OCI-LY7 (cell line): ENCODE data around the gene SERTAD1. TPM values are rescaled to one million over a fixed set of nuclear protein-coding genes. Genes with fewer than 3 reads are reported as not detected.

Experiments used
- BruUV-seq: library from RNA; stranded (reverse); fragments of 400-500 nt; replicated peaks from 2 replicates; lab custom pipeline; 2021; lab: Mats Ljungman, UMichigan
- CTCF ChIA-PET: fragments of 300-600 bp; sonication (Branson Sonifier 250); formaldehyde crosslinking; loops from one replicate; lab custom pipeline; 2022; ENCODE audit warnings: antibody characterized with exemption; ENCODE audit not compliant: unreplicated experiment; lab: Charles Lee
- POLR2A ChIA-PET: fragments of 300-600 bp; sonication (Branson Sonifier 250); formaldehyde crosslinking; loops from one replicate; lab custom pipeline; 2022; ENCODE audit warnings: antibody characterized with exemption; lab: Charles Lee
- DNase-seq: peaks from one replicate; pipeline ENCODE4 v3.0.0-alpha.2; 2015; ENCODE audit warnings: low spot score
- H2AFZ ChIP-seq: fragments of 200-600 bp; sonication (generic), shearing (Covaris generic); 2 replicates; pipeline ENCODE4 v1.6.1; 2014; ENCODE audit warnings: mild to moderate bottlenecking, antibody characterized with exemption, low read length, moderate library complexity
- H3K27ac ChIP-seq: fragments of 200-600 bp; sonication (generic); 2 replicates; pipeline ENCODE4 v1.5.1; 2014; ENCODE audit warnings: mixed run types, low read depth, mild to moderate bottlenecking, moderate library complexity, low read length, inconsistent platforms; ENCODE audit not compliant: poor library complexity, severe bottlenecking
- H3K36me3 ChIP-seq: fragments of 200-600 bp; sonication (generic); 2 replicates; pipeline ENCODE4 v1.6.1; 2014; ENCODE audit warnings: mild to moderate bottlenecking, antibody characterized with exemption, low read length, moderate library complexity, mixed read lengths; ENCODE audit not compliant: insufficient read depth
- H3K4me1 ChIP-seq: fragments of 200-600 bp; sonication (generic); 2 replicates; pipeline ENCODE4 v1.5.1; 2014; ENCODE audit warnings: mild to moderate bottlenecking, low read length; ENCODE audit not compliant: insufficient read depth, poor library complexity, severe bottlenecking
- H3K4me2 ChIP-seq: fragments of 200-600 bp; sonication (generic); 2 replicates; pipeline ENCODE4 v1.6.1; 2014; ENCODE audit warnings: mild to moderate bottlenecking, low read length
- H3K4me3 ChIP-seq: fragments of 200-600 bp; sonication (generic); 2 replicates; pipeline ENCODE4 v1.5.1; 2014; ENCODE audit warnings: mild to moderate bottlenecking, low read depth, low read length; ENCODE audit not compliant: poor library complexity, severe bottlenecking
- H3K79me2 ChIP-seq: fragments of 200-600 bp; sonication (generic); 2 replicates; pipeline ENCODE4 v1.6.1; 2016; ENCODE audit warnings: low read depth, mild to moderate bottlenecking, low read length, moderate library complexity, mixed read lengths; ENCODE audit not compliant: insufficient read depth
- H3K9me2 ChIP-seq: fragments of 200-600 bp; sonication (generic); 2 replicates; pipeline ENCODE4 v1.6.1; 2016; ENCODE audit warnings: mild to moderate bottlenecking, low read length, mixed read lengths; ENCODE audit not compliant: insufficient read depth
- H3K9me3 ChIP-seq: fragments of 200-600 bp; sonication (generic); 2 replicates; pipeline ENCODE4 v1.6.1; 2014; ENCODE audit warnings: mild to moderate bottlenecking, mixed run types, low read length, mixed read lengths
- H4K20me1 ChIP-seq: fragments of 200-600 bp; sonication (generic); 2 replicates; pipeline ENCODE4 v1.6.1; 2014; ENCODE audit warnings: mild to moderate bottlenecking, antibody characterized with exemption, low read length, moderate library complexity, mixed read lengths; ENCODE audit not compliant: insufficient read depth
- CTCF ChIP-seq: fragments of 200-600 bp; sonication (generic); conservative IDR thresholded peaks from 2 replicates; pipeline ENCODE4 v1.5.1; 2014; ENCODE audit warnings: mild to moderate bottlenecking, antibody characterized with exemption, low read length, moderate library complexity, mixed read lengths
- EZH2phosphoT487 ChIP-seq: fragments of 200-600 bp; sonication (generic); IDR thresholded peaks from 2 replicates; pipeline ENCODE4 v1.6.1; 2018; ENCODE audit warnings: low read depth, borderline replicate concordance, mild to moderate bottlenecking, mixed run types, antibody characterized with exemption, low read length, moderate library complexity, mixed read lengths
- intact Hi-C: fragments of 100-400 bp; cut with micrococcal nuclease; formaldehyde crosslinking; loops from one replicate; pipeline ENCODE4 v1.10.0; 2022; ENCODE audit not compliant: unreplicated experiment
- total RNA-seq, 2 experiments: library from RNA; depleted of rRNA in 1 of 2; stranded (reverse); fragments of >200 nt in 1 of 2; shearing (Covaris generic) in 1 of 2; gene quantifications; 2 replicates each; pipeline ENCODE4 v1.2.3, GENCODE V29; 2014 to 2022

Gene SERTAD1
- total RNA-seq, 2 experiments from 2014 or later: 5.7 to 6.1 TPM

- no peaks in the 10 kb centered on the region for H3K9me2 ChIP-seq
- no peaks in the 10 kb centered on the region for H3K9me3 ChIP-seq
- ChIA-PET POLR2A (no interaction called here), CTCF (no interaction called here)
- no peaks in the 10 kb centered on the region for H3K4me1 ChIP-seq
- no peak overlapping the region for H3K4me2 ChIP-seq
- no peaks in the 10 kb centered on the region for H4K20me1 ChIP-seq
- TF ChIP-seq EZH2phosphoT487 (no peak), CTCF (no peak)
- no peak overlapping the region for H3K4me3 ChIP-seq
- no peak for DNase-seq
- intact Hi-C loops: loop anchor here (5.0 kb wide), 1 partner anchor 69 kb away; no protein-coding TSS in a partner anchor
- no peak overlapping the region for H2AFZ ChIP-seq
- H3K79me2 ChIP-seq: no peaks in the 10 kb centered on the region
- no TSS peak for BruUV-seq
- no peak overlapping the region for H3K27ac ChIP-seq
- peaks cover 3% of the 10 kb centered on the region; the same call in 1 of the 2 replicates for H3K36me3 ChIP-seq
Measured at GRCh38 chr19:40376286-40376862, 49.4 kb downstream of the SERTAD1 start.

GRCh38 chr19:40374084-40374483 lies 51.7 kb downstream of the SERTAD1 start:
- H3K9me3 ChIP-seq: no peaks in the 10 kb centered on the region
- peaks cover 3% of the 10 kb centered on the region; the same call in 1 of the 2 replicates for H3K36me3 ChIP-seq
- H3K79me2 ChIP-seq: no peaks in the 10 kb centered on the region
- no TSS peak for BruUV-seq
- ChIA-PET CTCF (no interaction called here), POLR2A (interaction anchor here (0.7 kb wide), 1 partner anchor 88 kb away, joined by 3 read pairs; no protein-coding TSS in a partner anchor)
- H3K4me2 ChIP-seq: no peak overlapping the region
- no peaks in the 10 kb centered on the region for H4K20me1 ChIP-seq
- H3K4me1 ChIP-seq: no peaks in the 10 kb centered on the region
- H3K4me3 ChIP-seq: no peak overlapping the region
- no peak overlapping the region for H3K27ac ChIP-seq
- no peak for TF ChIP-seq EZH2phosphoT487
- TF ChIP-seq CTCF: no peak
- H2AFZ ChIP-seq: no peak overlapping the region
- intact Hi-C loops: no loop called here
- DNase-seq: no peak
- H3K9me2 ChIP-seq: no peaks in the 10 kb centered on the region

GRCh38 chr19:40371802-40372122 lies 54.0 kb downstream of the SERTAD1 start:
- H2AFZ ChIP-seq: no peak overlapping the region
- no peak for TF ChIP-seq EZH2phosphoT487
- no peak for TF ChIP-seq CTCF
- ChIA-PET POLR2A (interaction anchor here (0.6 to 0.9 kb wide), 3 partner anchors 8 to 81 kb away, joined by 3 to 4 read pairs (median 3); no protein-coding TSS in a partner anchor), CTCF (no interaction called here)
- H3K27ac ChIP-seq: no peak overlapping the region
- no peaks in the 10 kb centered on the region for H3K9me3 ChIP-seq
- intact Hi-C loops: no loop called here
- H3K9me2 ChIP-seq: no peaks in the 10 kb centered on the region
- H3K79me2 ChIP-seq: no peaks in the 10 kb centered on the region
- H3K4me1 ChIP-seq: no peaks in the 10 kb centered on the region
- no peak overlapping the region for H3K4me3 ChIP-seq
- no peak for DNase-seq
- no TSS peak for BruUV-seq
- H3K36me3 ChIP-seq: peaks cover 3% of the 10 kb centered on the region; the same call in 1 of the 2 replicates
- H4K20me1 ChIP-seq: no peaks in the 10 kb centered on the region
- no peak overlapping the region for H3K4me2 ChIP-seq
